KBM-7 (cell line): ENCODE results near the gene RNF141.

Experiments used
- DNase-seq: peaks from one replicate; pipeline ENCODE4 v3.0.0-alpha.2; 2015
- in situ Hi-C: fragments of 300-500 bp; cut with MboI; formaldehyde crosslinking; loops from 2 replicates; pipeline ENCODE4 v1.14.3; 2020; ENCODE audit warnings: low sequenced_read_pairs, low pct_unique_long_range_greater_than_20kb, mixed read lengths

The RNF141 gene

GRCh38 chr11:10502065-10502680 lies 38.8 kb downstream of the RNF141 start:
- DNase-seq, result no peak
- in situ Hi-C loops, result no loop called here

- in situ Hi-C loops, result no loop called here
- DNase-seq, result no peak
Observed at GRCh38 chr11:10500757-10501684, 40.0 kb downstream of the RNF141 start.

- in situ Hi-C loops, result no loop called here
- DNase-seq, result no peak
Observed at GRCh38 chr11:10499874-10500601, 40.9 kb downstream of the RNF141 start.

DNA sequence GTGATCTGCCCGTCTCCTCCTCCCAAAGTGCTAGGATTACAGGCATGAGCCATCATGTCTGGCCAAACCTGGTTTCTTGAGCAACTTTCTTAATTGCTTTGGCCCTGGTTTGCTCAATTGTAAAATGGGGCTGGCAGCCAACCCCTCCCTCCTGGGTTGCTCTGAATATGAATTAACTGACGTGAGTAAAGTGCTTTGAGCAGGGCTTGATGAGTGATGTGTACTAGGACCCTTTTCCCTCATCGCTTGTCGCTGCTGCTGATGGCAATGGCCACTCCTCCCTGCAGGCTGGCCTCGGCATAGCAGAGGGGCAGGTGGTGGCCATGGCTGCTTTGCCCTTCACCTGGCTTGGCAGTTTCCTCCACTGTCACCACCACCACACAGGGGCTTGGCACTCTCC lies 41.5 kb downstream of the RNF141 start:
- in situ Hi-C loops, result no loop called here
- DNase-seq, result no peak

DNA sequence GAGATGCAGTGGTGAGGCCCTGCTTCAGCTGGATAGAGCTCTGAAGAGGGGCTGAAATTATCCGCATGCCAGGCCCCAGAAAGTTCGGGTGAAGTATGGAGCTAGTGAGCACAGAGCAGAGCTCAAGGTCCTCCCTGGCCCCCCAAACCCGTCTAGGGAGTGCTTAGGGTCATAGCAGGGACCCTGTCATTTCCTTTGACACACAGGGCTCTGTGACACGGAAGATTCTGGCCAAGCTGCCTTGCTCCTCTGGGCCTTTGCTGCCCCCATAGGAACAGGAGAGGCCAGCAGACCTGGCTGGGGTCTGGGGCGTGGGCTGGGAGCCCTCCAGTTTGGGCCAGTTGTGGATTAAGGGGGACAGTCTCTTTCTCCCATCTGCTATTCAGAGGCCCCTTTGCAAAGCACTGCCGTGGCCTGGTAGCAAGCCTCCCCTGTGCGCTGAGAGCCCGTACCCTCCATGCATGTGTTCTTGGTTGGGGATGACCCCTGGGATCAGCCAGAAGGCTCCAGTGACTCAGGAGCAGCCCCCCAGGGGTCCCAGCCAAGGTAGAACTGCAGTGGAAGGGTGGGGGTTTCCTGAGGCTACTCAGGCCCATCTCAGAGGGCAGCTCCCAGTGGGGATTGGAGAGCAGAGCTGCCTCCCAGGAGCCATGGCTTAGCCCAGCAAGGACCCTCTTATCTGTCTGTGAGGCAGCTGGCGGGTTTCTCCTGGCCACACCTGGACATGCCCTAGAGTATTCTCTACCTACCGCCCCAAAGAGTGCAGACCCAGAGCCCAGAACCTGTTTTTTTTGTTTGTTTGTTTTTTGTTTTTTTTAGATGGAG lies 42.3 kb downstream of the RNF141 start:
- no peak for DNase-seq
- in situ Hi-C loops, result no loop called here

- in situ Hi-C loops, result no loop called here
- no peak for DNase-seq
Observed at GRCh38 chr11:10498022-10498400, 43.0 kb downstream of the RNF141 start.

- in situ Hi-C loops, result no loop called here
- no peak for DNase-seq
Observed at GRCh38 chr11:10497371-10498021, 43.5 kb downstream of the RNF141 start.

DNA sequence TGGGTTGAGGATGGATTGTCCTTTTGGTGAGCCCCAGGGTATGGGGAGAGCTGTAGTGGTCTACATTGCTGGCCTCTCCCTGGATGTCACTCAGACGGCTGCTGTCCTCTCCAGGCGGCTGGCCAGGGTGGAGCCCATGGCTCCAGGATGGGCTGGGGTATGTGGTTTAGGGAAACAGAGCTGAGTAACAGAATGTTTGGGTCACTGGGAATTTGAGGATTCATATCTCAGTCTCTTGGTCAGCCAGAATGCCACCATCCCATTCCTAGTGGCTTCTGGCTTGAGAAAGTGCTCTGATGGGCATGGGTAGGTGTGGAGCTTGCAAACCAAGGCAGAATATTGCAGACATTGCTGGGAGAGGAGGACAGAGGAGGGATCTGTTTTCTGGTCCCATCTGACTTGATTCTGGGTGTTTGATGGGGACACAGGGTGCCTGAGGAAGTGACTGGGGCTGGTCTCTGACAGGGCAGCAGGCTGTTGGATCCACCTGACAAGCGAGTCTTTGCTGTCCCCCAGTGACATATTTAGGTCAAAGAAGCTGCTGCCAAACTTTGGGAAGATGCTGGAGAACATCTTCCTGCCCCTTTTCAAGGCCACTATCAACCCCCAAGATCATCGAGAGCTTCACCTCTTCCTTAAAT lies 44.6 kb downstream of the RNF141 start:
- in situ Hi-C loops, result no loop called here
- DNase-seq, result no peak

DNA sequence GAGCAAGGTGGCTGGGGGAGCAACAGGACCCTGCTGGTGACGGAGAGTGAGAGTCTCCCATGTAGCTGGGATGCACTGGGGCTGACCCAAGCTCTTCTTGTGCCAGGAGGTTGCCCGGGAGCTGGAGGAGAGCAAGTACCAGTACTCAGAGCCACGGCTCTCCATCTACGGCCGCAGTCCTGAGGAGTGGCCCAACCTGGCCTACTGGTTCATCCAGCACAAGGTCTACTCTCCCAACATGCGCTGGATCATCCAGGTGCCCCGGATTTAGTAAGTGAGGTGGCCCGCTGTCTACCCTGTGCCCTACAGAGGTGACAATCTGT lies 45.6 kb downstream of the RNF141 start:
- in situ Hi-C loops, result no loop called here
- no peak for DNase-seq

- in situ Hi-C loops, result no loop called here
- no peak for DNase-seq
Observed at GRCh38 chr11:10494636-10495463, 46.1 kb downstream of the RNF141 start.

GRCh38 chr11:10493041-10493663 lies 47.8 kb downstream of the RNF141 start:
- no peak for DNase-seq
- in situ Hi-C loops, result no loop called here

DNA sequence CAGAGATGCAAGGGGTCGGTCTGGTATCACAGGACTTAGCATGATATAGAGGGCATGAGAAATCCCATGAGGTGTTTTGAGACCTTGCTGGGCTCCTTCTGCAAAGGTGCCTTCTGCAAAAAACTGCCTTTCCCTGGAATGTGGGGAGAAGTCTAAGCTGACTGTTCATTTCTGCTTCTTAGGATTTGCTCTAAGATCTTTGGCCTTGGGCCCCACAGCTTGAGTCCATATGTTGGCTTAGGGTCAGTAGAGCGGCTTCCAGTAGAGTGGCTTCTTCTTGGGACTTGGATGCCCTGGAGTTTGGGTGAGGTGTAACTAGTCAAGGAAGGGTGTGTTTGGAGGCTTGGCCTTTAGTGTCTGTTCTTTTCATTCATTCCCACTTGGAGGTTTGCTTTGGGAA lies 48.9 kb downstream of the RNF141 start:
- no peak for DNase-seq

GRCh38 chr11:10490398-10491241 lies 50.4 kb downstream of the RNF141 start:
- no peak for DNase-seq
- in situ Hi-C loops, result no loop called here

More for the DNA sequence above, 48.9 kb downstream of the RNF141 start:
- in situ Hi-C loops, result no loop called here

DNA sequence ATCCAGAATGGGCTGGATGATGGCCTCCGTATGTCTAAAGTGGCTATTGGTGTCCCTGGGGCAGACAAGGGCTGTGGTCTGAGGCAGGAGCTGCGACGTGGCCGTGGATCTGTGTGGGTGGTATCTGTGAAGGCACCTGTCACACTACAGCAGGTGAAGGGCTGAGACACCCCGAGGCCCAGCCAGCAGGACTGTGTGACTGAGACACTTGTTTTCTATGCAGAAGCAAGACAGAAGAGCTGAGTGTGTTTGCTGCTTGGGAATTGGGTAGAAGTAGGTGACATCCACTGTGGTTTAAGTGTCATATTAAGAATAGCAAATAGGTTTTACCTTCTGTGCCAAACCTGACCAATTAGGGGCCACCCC lies 51.0 kb downstream of the RNF141 start:
- no peak for DNase-seq
- in situ Hi-C loops, result no loop called here

DNA sequence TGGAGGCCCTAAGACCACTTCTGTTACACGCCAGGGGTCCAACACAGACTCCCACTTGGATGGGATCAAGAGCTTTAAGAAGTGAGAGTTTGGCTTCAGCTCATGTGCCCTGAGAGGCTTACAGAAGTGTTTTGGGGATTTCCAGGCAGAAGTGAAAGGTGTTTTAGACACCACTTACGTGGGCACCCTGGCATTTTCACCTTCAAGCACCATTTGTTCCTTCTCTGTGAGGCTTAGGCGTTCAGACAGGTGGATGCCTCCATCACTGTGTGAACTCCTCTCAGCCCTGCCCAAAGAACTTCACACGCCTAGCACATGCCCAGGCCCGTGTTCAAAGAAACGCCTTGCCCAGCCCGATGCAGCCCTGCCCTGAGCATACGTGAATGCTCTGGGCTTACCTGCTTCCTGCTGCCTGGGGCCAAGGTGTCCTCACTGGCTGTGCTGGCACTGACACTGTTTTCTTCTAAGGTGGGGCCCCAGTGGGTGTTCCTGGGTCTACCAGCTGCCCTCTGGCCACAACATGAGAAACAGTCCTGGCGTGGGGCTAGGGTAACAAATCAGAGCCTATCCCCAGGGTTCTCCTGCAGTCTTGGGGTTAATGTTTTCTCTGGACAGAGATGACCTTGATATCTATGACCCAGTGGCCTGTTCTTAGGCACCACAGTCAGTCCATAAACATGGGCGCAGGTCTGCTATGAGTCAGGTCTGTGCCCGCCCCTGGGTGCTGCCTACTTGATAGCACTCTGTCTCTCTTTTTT lies 51.9 kb downstream of the RNF141 start:
- no peak for DNase-seq
- in situ Hi-C loops, result no loop called here
